ENCODE results near the gene ZNF225.
A peak's percentile ranks its signal among the peaks of the same experiment; 100 is the strongest.
"Not testable (repeated sequence)": the region's sequence is repeated elsewhere in the genome, so short reads cannot be mapped to it uniquely, and the experiment has no call there.

Gene ZNF225

DNA sequence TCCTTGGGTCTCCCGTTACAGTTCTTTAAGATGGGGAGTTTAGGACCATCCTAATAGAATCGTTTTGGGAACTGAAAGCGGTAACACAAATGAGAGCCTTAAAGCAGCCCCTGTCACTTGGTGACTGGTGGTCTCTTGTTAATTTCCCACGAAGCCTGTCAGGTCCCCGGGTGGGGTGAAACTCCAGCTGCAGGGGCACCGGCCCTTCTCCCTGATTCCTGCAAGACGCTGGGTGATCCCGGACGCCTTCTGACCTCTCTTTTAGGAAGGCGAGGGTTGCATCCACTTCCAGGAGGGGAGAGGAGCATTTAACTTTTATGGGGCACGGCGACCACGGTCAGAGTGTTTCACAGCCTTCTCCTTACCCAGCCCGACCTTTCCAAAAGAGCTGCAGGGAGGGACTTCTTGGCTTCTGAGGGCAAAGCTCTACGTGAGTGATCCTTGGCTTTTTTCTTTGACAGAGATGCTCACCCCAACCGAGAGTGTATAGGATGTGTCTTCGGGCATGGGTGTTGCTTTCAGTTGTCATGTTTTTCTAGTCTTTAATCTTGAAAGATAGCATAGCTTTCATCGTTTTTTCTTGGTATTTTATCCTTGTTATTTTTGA lies 688 bp downstream of the ZNF225 start:
- Histone ChIP-seq H3K9me3 (ENCODE audit: insufficient read depth, low read length) (0 out of 2 replicates have a peak, but pooled peaks cover 3% of the 10 kb centered on the region), H3K27me3 (ENCODE audit: low read length) (no peaks in the 10 kb centered on the region), H2AFZ (ENCODE audit: low read depth, low read length, severe bottlenecking) (peak overlapping the region; percentile 99), H3F3A (ENCODE audit: insufficient read depth) (no peaks in the 10 kb centered on the region), H4K20me1 (ENCODE audit: low read depth, low read length) (no peaks in the 10 kb centered on the region), H3K27ac (ENCODE audit: low read depth, low read length) (no peak overlapping the region), H3K4me3 (ENCODE audit: insufficient read depth, low read length, poor library complexity, severe bottlenecking) (peak overlapping the region; percentile 96), H3K9ac (ENCODE audit: low read length) (peak overlapping the region; percentile 73), H3K36me3 (ENCODE audit: low read length) (0 out of 2 replicates have a peak, but pooled peaks cover 4% of the 10 kb centered on the region), H3K9me2 (replicated peaks; ENCODE audit: insufficient read depth, low read length) (no peaks in the 10 kb centered on the region), H3K79me2 (ENCODE audit: insufficient read depth, low read length) (peaks cover 5% of the 10 kb centered on the region; the same call in 1 of the 2 replicates), H3K4me2 (ENCODE audit: low read depth, low read length, poor library complexity, severe bottlenecking) (peak overlapping the region; percentile 95)
- TF ChIP-seq, protein P1, sequence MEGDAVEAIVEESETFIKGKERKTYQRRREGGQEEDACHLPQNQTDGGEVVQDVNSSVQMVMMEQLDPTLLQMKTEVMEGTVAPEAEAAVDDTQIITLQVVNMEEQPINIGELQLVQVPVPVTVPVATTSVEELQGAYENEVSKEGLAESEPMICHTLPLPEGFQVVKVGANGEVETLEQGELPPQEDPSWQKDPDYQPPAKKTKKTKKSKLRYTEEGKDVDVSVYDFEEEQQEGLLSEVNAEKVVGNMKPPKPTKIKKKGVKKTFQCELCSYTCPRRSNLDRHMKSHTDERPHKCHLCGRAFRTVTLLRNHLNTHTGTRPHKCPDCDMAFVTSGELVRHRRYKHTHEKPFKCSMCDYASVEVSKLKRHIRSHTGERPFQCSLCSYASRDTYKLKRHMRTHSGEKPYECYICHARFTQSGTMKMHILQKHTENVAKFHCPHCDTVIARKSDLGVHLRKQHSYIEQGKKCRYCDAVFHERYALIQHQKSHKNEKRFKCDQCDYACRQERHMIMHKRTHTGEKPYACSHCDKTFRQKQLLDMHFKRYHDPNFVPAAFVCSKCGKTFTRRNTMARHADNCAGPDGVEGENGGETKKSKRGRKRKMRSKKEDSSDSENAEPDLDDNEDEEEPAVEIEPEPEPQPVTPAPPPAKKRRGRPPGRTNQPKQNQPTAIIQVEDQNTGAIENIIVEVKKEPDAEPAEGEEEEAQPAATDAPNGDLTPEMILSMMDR (IDR thresholded peaks at IDR 0.05; ENCODE audit: insufficient read depth, low read length, poor library complexity, severe bottlenecking), result no peak
- TF ChIP-seq EZH2phosphoT487 (conservative IDR thresholded peaks at IDR 0.05; ENCODE audit: low read length), result no peak

DNA sequence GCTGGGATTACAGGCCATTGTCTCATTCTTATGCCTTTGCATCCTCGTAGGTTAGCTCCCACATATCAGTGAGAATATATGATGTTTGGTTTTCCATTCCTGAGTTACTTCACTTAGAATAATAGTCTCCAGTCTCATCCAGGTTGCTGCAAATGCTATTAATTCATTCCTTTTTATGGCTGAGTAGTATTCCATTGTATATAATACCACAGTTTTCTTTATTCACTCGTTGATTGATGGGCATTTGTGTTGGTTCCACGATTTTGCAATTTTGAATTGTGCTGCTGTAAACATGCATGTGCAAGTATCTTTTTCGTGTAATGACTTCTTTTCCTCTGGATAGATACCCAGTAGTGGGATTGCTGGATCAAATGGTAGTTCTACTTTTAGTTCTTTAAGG lies 8.0 kb downstream of the ZNF225 start:
- H3K79me2 ChIP-seq (ENCODE audit: insufficient read depth, low read length); H3K9me2 ChIP-seq (replicated peaks; ENCODE audit: insufficient read depth, low read length); H3K9ac ChIP-seq (ENCODE audit: low read length); H3K27ac ChIP-seq (ENCODE audit: low read depth, low read length); H3K9me3 ChIP-seq (ENCODE audit: insufficient read depth, low read length); H2AFZ ChIP-seq (ENCODE audit: low read depth, low read length, severe bottlenecking); H3F3A ChIP-seq (ENCODE audit: insufficient read depth); H3K27me3 ChIP-seq (ENCODE audit: low read length); H3K4me3 ChIP-seq (ENCODE audit: insufficient read depth, low read length, poor library complexity, severe bottlenecking); H3K4me2 ChIP-seq (ENCODE audit: low read depth, low read length, poor library complexity, severe bottlenecking); H4K20me1 ChIP-seq (ENCODE audit: low read depth, low read length): not testable (repeated sequence)
- H3K36me3 ChIP-seq (ENCODE audit: low read length), result peaks cover 11% of the 10 kb centered on the region; the same call in 1 of the 2 replicates

DNA sequence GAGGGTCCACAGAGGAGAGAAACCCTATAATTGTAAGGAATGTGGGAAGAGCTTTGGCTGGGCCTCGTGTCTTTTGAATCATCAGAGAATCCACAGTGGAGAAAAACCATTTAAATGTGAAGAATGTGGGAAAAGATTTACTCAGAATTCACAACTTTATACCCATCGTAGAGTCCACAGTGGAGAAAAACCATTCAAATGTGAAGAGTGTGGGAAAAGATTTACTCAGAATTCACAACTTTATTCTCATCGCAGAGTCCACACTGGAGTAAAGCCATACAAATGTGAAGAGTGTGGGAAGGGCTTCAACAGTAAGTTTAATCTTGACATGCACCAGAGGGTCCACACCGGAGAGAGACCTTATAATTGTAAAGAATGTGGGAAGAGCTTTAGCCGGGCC lies 18.8 kb downstream of the ZNF225 start:
- Histone ChIP-seq H2AFZ (ENCODE audit: low read depth, low read length, severe bottlenecking) (no peak overlapping the region), H3F3A (ENCODE audit: insufficient read depth) (no peaks in the 10 kb centered on the region)

More for the DNA sequence above, 18.8 kb downstream of the ZNF225 start:
- H3K9ac ChIP-seq (ENCODE audit: low read length), result no peak overlapping the region
- H3K27me3 ChIP-seq (ENCODE audit: low read length), result no peaks in the 10 kb centered on the region
- H3K4me3 ChIP-seq (ENCODE audit: insufficient read depth, low read length, poor library complexity, severe bottlenecking), result no peak overlapping the region
- H3K4me2 ChIP-seq (ENCODE audit: low read depth, low read length, poor library complexity, severe bottlenecking), result no peak overlapping the region
- H3K79me2 ChIP-seq (ENCODE audit: insufficient read depth, low read length), result no peaks in the 10 kb centered on the region
- TF ChIP-seq, protein P1 (IDR thresholded peaks at IDR 0.05; ENCODE audit: insufficient read depth, low read length, poor library complexity, severe bottlenecking), result no peak
- TF ChIP-seq EZH2phosphoT487 (conservative IDR thresholded peaks at IDR 0.05; ENCODE audit: low read length), result no peak
- H3K9me2 ChIP-seq (replicated peaks; ENCODE audit: insufficient read depth, low read length), result no peaks in the 10 kb centered on the region
- no peaks in the 10 kb centered on the region for H4K20me1 ChIP-seq (ENCODE audit: low read depth, low read length)
- H3K27ac ChIP-seq (ENCODE audit: low read depth, low read length), result no peak overlapping the region
- H3K9me3 ChIP-seq (ENCODE audit: insufficient read depth, low read length), result peaks cover 5% of the 10 kb centered on the region; the same call in 1 of the 2 replicates
- H3K36me3 ChIP-seq (ENCODE audit: low read length), result peaks cover 34% of the 10 kb centered on the region

Measured in SU-DHL-6 (cell line).